Panc1 (cell line): ENCODE measurements around the gene CLK4. TPM values are rescaled to one million over a fixed set of nuclear protein-coding genes. Genes with fewer than 3 reads are reported as not detected.

Experiments
- ATAC-seq: fragments of 200-7000 bp; cut with Tn5 transposase; 2 replicates; pipeline ENCODE4 v1.9.1; 2020; ENCODE audit warnings: mild to moderate bottlenecking, moderate library complexity
- BruUV-seq: library from RNA; stranded (reverse); fragments of 400-500 nt; replicated peaks from 2 replicates; lab custom pipeline; 2021; lab: Mats Ljungman, UMichigan
- CTCF ChIA-PET: fragments of 300-600 bp; sonication (Branson Sonifier 250); formaldehyde crosslinking; loops from one replicate; lab custom pipeline; 2022; ENCODE audit warnings: antibody characterized with exemption; lab: Charles Lee
- POLR2A ChIA-PET: fragments of 300-600 bp; sonication (Branson Sonifier 250); formaldehyde crosslinking; loops from one replicate; lab custom pipeline; 2022; ENCODE audit warnings: antibody characterized with exemption; lab: Charles Lee
- DNase-seq: peaks from one replicate; pipeline ENCODE4 v3.0.0-alpha.2; 2010; ENCODE audit warnings: low read depth, low spot score
- H3K27ac ChIP-seq: 2 replicates; pipeline ENCODE4 v1.5.1; 2011; ENCODE audit warnings: mild to moderate bottlenecking, low read length, inconsistent platforms
- H3K27me3 ChIP-seq: fragments of 200-500 bp; sonication (Bioruptor generic); 2 replicates; pipeline ENCODE4 v1.6.0; 2014; ENCODE audit warnings: low read length, inconsistent platforms; ENCODE audit not compliant: control insufficient read depth, insufficient read depth
- H3K36me3 ChIP-seq: fragments of 200-500 bp; sonication (Bioruptor generic); 2 replicates; pipeline ENCODE4 v1.5.1; 2014; ENCODE audit warnings: inconsistent platforms, mild to moderate bottlenecking, low read length, moderate library complexity; ENCODE audit not compliant: control insufficient read depth, insufficient read depth
- H3K4me1 ChIP-seq: 2 replicates; pipeline ENCODE4 v1.5.1; 2011; ENCODE audit warnings: inconsistent platforms, mild to moderate bottlenecking, low read length, moderate library complexity; ENCODE audit not compliant: control insufficient read depth, insufficient read depth
- H3K4me3 ChIP-seq, 2 experiments: 2 replicates each; pipeline ENCODE4 v1.5.1; 2011 to 2012; ENCODE audit warnings: low read depth in 2 of 2, low read length in 2 of 2, mild to moderate bottlenecking in 2 of 2, inconsistent platforms in 1 of 2, moderate library complexity in 1 of 2
- H3K9me3 ChIP-seq: fragments of 200-500 bp; sonication (Bioruptor generic); 2 replicates; pipeline ENCODE4 v1.5.1; 2014; ENCODE audit warnings: low read depth, mild to moderate bottlenecking, inconsistent platforms, low read length, moderate library complexity; ENCODE audit not compliant: control insufficient read depth, insufficient read depth
- CTCF ChIP-seq: fragments of 450-650 bp; IDR thresholded peaks from 2 replicates; pipeline ENCODE4 v1.5.1; 2017; ENCODE audit warnings: mild to moderate bottlenecking
- POLR2AphosphoS5 ChIP-seq: IDR thresholded peaks from 2 replicates; pipeline ENCODE4 v1.6.1; 2012; ENCODE audit warnings: mild to moderate bottlenecking, low read depth, low read length, moderate library complexity
- REST ChIP-seq, 2 experiments: IDR thresholded peaks; 2 replicates each; pipeline ENCODE4 v1.6.1; 2011 to 2012; ENCODE audit warnings: low read depth in 2 of 2, control low read depth in 1 of 2, low read length in 1 of 2, mild to moderate bottlenecking in 1 of 2, moderate library complexity in 1 of 2; ENCODE audit not compliant: insufficient read depth in 1 of 2
- SIN3A ChIP-seq: IDR thresholded peaks from 2 replicates; pipeline ENCODE4 v1.6.1; 2012; ENCODE audit warnings: low read depth, mild to moderate bottlenecking, low read length, moderate library complexity, borderline replicate concordance; ENCODE audit not compliant: insufficient read depth
- TCF7L2 ChIP-seq: IDR thresholded peaks from 2 replicates; pipeline ENCODE4 v1.6.1; 2011; ENCODE audit warnings: mild to moderate bottlenecking, low read depth, low read length, inconsistent platforms
- in situ Hi-C: cut with HindIII; loops from 2 replicates; pipeline ENCODE4 v1.10.0; 2016; ENCODE audit warnings: low sequenced_read_pairs, low pct_unique_long_range_greater_than_20kb
- intact Hi-C: fragments of 100-400 bp; cut with micrococcal nuclease; formaldehyde crosslinking; loops from one replicate; pipeline ENCODE4 v1.10.0; 2022; ENCODE audit not compliant: unreplicated experiment
- total RNA-seq: library from RNA; stranded (reverse); gene quantifications from one replicate; pipeline ENCODE4 v1.2.1, GENCODE V29; 2021; ENCODE audit not compliant: unreplicated experiment

The CLK4 gene
- total RNA-seq, 1 experiment from 2014 or later = 23.4 TPM

GRCh38 chr5:178589180-178590140 lies 37.4 kb downstream of the CLK4 start:
- ChIA-PET POLR2A (interaction anchor here (0.6 to 0.7 kb wide), 2 partner anchors 49 to 105 kb away, joined by 5 to 6 read pairs; no protein-coding TSS in a partner anchor), CTCF (interaction anchor here (0.7 to 1.0 kb wide), 3 partner anchors 305 to 309 kb away, joined by 3 to 5 read pairs (median 3); no protein-coding TSS in a partner anchor)
- Histone ChIP-seq H3K36me3 (no peaks in the 10 kb centered on the region), H3K27ac (no peak overlapping the region), H3K4me3 (peak overlapping the region in 1 of 2 experiments; percentile 37; a peak in 2 of 4 replicates), H3K9me3 (no peaks in the 10 kb centered on the region), H3K27me3 (peaks cover 13% of the 10 kb centered on the region), H3K4me1 (peaks cover 6% of the 10 kb centered on the region; the same call in 1 of the 2 replicates)
- no TSS peak for BruUV-seq
- TF ChIP-seq REST (IDR thresholded peaks at IDR 0.05; ENCODE audit: insufficient read depth in 1 of 2, low read depth in 2 of 2, low read length in 1 of 2) (no peak), CTCF (no peak; the same call in 1 of the 2 replicates), SIN3A (no peak), POLR2AphosphoS5 (no peak), TCF7L2 (no peak)
- DNase-seq (no peak), ATAC-seq (peak; percentile 72)
- in situ Hi-C loops (no loop called here), intact Hi-C loops (loop anchor here (5.0 kb wide), 1 partner anchor 307 kb away; no protein-coding TSS in a partner anchor)

GRCh38 chr5:178588769-178589168 lies 38.1 kb downstream of the CLK4 start:
- Histone ChIP-seq H3K9me3 (no peaks in the 10 kb centered on the region), H3K27ac (no peak overlapping the region), H3K27me3 (peaks cover 13% of the 10 kb centered on the region), H3K4me1 (peaks cover 6% of the 10 kb centered on the region; the same call in 1 of the 2 replicates), H3K4me3 (no peak overlapping the region), H3K36me3 (no peaks in the 10 kb centered on the region)
- CTCF ChIA-PET = interaction anchor here (0.7 kb wide), 1 partner anchor 308 kb away, joined by 3 read pairs; no protein-coding TSS in a partner anchor
- in situ Hi-C loops (no loop called here), intact Hi-C loops (no loop called here)
- DNase-seq (no peak), ATAC-seq (no peak)
- POLR2A ChIA-PET = no interaction called here
- TF ChIP-seq TCF7L2 = no peak
- TF ChIP-seq REST (IDR thresholded peaks at IDR 0.05; ENCODE audit: insufficient read depth in 1 of 2, low read depth in 2 of 2, low read length in 1 of 2) = no peak
- TF ChIP-seq CTCF = no peak
- no peak for TF ChIP-seq SIN3A
- no peak for TF ChIP-seq POLR2AphosphoS5
- no TSS peak for BruUV-seq
